ENCODE data around the gene ZNF804A.

ZNF804A gene

DNA sequence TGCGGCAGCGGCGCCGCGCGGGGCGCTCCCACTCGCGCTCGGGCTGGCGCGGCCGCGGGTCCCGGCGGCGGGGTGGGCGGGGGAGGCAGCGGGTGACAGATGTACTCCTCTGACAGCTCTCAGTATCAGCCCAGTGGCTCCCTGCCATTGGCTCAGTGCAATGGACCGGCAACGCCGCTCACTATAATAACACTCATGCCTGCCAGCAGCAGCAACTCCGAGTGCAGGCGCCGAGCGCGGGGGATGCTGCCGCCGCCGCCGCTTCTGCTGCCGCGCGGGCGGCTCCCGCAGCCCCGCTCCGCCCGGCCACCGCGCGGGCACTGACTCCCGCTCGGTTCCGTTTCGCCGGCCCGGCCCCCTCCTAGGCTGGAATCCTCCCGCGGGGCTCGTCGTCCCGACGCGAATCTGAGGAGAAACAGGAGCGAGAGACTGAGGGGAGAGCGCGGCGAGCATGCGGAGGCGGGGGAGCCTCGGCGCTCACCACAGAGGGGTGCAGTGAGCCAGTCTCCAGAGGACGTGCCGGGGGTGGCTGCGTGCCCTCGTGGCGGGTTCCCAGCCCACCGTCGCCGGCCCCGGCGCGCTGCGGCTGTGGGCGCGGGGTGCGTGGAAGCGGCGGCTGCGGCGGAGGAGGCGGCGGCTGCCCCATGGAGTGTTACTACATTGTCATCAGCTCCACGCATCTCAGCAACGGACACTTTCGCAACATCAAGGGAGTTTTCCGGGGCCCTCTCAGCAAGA is at the start of gene ZNF804A:
Gene ZNF804A, plus strand, starts transcription at position 214 of the 738 bp plus-strand sequence. Its CDS starts 431 bp downstream, at position 645.
- in situ Hi-C loops (cut with MboI; ENCODE audit: low pct_unique_long_range_greater_than_20kb, low sequenced_read_pairs): no loop called here
- DNase-seq: peak; percentile 77

DNA sequence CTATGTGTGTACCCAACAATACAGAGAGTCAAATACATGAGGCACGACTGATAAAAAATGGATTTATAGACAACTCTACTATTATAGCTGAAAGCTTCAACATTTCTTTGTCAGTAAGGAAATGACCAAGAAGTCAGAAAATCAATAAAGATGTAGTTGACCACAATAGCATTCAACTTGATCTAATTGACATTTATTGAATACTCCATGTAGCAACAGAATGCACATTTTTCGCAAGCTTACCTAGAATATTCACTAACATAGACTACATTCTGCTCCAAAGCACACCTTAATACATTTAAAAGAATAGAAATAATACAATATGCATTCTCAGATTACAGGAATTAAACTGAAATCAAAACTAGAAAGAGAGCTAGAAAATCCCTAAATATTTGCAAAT is 49.2 kb upstream of the ZNF804A start:
- DNase-seq: no peak
- in situ Hi-C loops (cut with MboI; ENCODE audit: low pct_unique_long_range_greater_than_20kb, low sequenced_read_pairs): no loop called here

DNA sequence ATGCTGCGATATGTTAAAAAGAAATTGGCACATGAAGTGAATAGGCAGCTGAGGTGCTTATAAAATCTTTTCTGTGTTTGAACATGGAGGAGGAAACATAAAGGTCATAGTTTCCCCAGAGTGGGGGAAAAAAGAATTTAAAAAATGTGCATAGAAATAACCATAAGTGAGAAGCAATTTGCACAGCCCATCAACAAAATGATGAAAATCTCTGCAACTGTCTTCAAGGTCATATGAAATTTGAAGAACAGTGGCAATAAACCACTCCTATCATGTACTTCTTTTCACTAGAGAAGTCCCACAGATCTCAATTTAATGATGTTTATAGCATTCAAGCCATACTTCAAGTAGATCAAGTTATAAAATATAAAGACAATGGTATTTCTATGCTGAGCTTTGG is 46.7 kb upstream of the ZNF804A start:
- in situ Hi-C loops (cut with MboI; ENCODE audit: low pct_unique_long_range_greater_than_20kb, low sequenced_read_pairs): no loop called here
- no peak for DNase-seq

DNA sequence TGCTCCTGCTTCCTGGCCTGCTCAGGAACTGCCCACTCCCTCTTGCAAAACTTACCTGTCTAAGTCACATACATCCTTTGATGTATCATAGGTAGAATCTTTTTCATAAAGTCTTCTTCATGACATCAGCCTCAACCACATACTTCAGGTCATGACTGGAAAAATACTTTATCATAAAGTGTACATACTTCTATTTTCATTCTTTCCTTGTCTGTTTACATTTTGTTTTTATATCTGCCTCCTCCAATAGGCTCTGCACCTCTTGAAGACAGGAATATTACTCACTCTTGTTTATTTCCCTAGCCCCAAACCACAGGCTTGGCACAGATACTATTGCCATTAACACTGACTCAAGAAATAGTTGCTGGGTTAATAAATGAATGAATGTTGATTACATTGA is 43.6 kb upstream of the ZNF804A start:
- no peak for DNase-seq
- in situ Hi-C loops (cut with MboI; ENCODE audit: low pct_unique_long_range_greater_than_20kb, low sequenced_read_pairs): no loop called here

DNA sequence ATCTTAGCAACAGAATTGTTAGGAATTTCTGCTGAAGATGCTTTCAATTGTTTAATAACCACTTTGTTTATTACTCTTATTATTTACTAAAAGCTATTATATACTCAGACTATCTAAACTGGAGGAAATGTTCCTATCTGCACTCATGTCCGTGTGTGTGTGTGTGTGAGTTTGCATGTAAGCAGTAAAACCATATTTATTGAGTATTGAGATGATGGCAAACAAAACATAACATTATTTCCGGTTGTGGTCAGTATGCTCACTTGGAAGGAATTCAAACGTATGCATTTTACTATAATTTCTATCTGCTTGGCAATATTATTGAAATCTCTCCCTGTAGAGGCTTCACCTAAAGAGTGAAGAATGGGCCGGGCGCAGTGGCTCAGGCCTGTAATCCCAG is 43.0 kb upstream of the ZNF804A start:
- in situ Hi-C loops (cut with MboI; ENCODE audit: low pct_unique_long_range_greater_than_20kb, low sequenced_read_pairs): no loop called here
- no peak for DNase-seq

DNA sequence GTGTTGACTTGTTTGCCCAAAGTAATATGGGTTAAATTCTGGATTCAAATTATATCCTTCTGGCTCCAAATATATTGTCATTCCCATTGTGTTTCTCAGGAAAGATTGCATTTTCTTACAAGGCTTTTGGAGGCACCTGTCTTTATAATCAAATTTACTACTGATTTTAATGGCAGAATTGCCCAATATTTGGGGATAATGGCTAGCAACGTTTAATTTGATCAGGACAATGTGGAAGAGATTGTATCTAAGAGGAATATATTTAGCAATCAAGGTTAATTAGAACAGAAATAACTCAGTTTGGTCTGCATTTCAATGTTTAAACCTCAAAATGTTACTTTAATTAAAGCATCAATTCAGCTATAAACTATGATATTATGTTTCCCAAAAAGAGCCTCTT is 41.7 kb upstream of the ZNF804A start:
- DNase-seq: no peak
- in situ Hi-C loops (cut with MboI; ENCODE audit: low pct_unique_long_range_greater_than_20kb, low sequenced_read_pairs): no loop called here

DNA sequence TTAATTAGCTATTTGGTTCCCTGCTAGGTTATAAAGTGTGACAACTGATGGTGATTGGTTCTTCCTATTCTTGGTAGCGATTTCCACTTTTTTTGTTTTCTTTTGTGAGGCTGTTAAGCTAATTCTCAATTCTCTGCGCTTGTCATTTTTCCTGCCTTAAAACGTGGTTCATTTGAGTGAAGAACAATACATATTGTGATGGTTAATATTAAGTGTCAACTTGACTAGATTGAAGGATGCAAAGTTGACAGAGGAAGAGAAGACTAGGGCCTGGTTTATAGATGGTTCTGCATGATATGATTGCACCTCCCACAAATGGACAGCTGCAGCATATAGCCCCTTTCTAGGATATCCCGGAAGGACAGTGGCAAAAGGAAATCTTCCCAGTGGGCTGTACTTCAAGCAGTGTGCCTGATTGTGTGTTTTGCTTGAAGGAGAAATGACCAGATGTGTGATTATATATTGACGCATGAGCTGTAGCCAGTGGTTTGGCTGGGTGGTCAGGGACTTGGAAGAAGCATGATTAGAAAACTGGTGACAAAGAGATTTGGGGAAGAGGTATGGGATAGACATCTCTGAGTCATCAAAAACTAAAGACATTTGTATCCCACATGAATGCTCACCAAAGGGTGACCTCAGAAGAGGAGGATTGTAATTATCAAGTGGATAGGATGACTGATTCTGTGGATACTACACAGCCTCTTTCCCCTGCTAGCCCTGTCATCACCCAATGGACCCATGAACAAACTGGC is 39.4 kb upstream of the ZNF804A start:
- DNase-seq: no peak
- in situ Hi-C loops (cut with MboI; ENCODE audit: low pct_unique_long_range_greater_than_20kb, low sequenced_read_pairs): no loop called here

DNA sequence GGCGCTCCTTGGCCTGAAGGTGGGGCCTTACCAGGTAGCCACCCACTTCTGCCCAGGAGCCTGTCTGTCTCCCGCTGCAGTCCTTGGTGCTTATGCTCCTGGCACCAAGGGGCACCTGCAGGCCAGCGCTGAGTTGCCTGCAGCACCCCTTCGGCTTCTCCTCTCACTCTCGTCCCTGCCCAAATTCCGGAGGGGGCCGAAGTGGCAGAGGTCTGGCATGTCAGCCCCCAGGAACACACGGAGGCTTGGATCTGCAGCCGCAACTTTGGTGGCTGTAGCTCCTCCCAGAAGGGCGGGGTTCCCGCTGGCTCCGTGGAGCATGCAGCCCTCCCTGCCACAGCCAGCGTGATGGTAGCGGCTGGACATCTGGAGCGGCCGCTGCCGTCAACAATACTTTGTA is 37.7 kb upstream of the ZNF804A start:
- no peak for DNase-seq
- in situ Hi-C loops (cut with MboI; ENCODE audit: low pct_unique_long_range_greater_than_20kb, low sequenced_read_pairs): no loop called here

DNA sequence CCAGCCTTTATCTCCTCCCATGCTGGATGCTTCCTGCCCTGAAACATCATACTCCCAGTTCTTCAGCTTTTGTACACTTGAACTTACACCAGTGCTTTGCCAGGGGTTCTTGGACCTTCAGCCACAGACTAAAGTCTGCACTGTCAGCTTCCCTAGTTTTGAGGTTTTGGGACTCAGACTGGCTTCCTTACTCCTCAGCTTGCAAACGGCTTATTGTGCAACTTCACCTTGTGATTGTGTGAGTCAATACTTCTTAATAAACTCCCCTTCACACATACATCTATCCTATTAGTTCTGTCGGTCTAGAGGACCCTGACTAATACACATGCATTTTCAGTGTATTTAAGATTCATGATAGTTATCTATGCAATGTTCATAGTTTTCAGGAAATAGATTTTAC is 35.8 kb upstream of the ZNF804A start:
- in situ Hi-C loops (cut with MboI; ENCODE audit: low pct_unique_long_range_greater_than_20kb, low sequenced_read_pairs): no loop called here
- peak; percentile 25 for DNase-seq

DNA sequence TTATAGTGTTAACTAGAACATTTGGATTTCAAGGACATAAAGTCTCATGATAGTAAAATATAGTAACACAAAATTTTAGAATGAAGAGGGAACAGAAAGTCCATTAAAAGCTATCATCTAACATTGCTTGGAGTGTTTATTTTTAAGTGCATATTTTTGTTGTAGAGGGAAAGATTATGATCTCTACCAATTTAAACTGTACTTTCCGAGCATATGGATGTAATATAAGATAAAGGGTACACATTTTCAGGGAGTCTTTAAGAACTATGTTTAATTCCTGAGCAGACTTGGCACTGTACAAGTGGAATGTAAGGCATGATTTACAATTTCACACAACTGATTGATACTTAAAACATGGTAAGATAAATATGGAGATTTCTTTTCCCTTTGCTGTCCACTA is 34.2 kb upstream of the ZNF804A start:
- in situ Hi-C loops (cut with MboI; ENCODE audit: low pct_unique_long_range_greater_than_20kb, low sequenced_read_pairs): no loop called here
- DNase-seq: no peak

DNA sequence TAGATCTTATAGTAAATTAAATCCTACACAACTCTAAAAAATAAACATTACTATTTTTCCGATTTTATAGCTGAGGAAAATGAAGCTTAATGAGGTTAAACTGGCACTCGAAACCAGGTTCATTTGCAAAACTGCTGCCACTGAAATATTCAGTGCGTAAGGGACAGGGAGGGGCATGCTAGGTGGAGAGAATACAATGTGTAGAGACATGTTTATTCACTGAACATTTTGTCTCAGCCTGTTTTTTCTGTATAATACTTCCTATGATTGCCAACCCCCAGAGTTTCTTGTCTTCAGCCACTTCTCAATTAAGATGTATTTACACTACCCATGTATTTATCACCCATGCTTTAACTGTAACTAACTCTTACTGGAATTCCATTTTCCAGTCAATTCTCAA is 31.6 kb upstream of the ZNF804A start:
- no peak for DNase-seq
- in situ Hi-C loops (cut with MboI; ENCODE audit: low pct_unique_long_range_greater_than_20kb, low sequenced_read_pairs): no loop called here

DNA sequence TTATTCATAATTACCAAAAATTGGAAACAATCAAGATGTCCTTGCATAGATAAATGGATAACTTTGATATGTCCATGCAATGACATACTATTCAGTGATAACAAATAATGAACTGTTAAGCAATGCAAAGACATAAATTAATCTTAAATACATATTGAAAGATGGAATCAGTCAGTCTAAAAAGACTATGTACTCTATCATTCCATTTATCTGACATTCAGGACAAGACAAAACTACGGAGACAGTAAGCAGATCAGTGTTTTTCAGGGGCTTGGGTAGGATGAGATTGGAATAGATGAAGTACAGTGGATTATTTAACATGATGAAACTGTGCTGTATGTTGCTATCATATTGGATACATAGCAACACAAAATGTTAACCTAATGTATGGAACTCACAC is 21.3 kb upstream of the ZNF804A start:
- in situ Hi-C loops (cut with MboI; ENCODE audit: low pct_unique_long_range_greater_than_20kb, low sequenced_read_pairs): no loop called here

DNA sequence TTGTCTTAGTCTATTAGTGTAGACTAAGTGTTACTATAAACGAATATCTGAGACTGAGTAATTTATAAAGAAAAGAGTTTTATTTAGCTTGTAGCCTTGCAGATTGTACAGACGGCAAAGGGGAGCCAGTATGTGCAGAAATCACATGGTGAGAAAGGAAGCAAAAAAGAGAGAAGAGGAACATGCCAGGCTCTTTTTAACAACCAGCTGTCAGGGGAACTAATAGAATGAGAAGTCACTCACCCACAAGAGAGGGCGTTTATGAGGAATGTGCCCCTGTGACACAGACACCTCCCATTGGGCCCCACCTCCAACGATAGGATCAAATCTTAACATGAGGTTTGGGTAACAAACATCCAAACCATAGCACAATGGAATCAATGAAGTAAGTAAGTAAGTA is 20.6 kb upstream of the ZNF804A start:
- in situ Hi-C loops (cut with MboI; ENCODE audit: low pct_unique_long_range_greater_than_20kb, low sequenced_read_pairs): no loop called here
- peak; percentile 49 for DNase-seq

More for the DNA sequence above, 21.3 kb upstream of the ZNF804A start:
- DNase-seq: no peak

DNA sequence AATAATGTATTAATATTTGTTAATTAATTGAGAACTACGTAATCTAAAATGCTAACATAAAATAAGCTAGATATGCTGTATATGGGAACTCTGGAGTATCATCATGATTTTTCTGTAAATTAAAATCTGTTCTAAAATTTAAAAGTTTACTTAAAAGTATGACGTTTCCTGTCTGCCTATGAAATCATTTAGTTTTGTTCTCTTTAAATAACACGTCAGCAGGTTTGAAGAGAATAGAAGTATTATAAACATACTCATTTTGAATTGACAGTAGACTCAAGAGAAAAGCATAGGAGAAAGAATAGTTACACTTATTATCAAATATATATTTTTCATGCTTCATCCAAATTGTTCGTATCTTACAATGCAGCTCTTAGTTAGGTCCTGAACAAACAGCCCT is 19.1 kb upstream of the ZNF804A start:
- in situ Hi-C loops (cut with MboI; ENCODE audit: low pct_unique_long_range_greater_than_20kb, low sequenced_read_pairs): no loop called here
- no peak for DNase-seq

DNA sequence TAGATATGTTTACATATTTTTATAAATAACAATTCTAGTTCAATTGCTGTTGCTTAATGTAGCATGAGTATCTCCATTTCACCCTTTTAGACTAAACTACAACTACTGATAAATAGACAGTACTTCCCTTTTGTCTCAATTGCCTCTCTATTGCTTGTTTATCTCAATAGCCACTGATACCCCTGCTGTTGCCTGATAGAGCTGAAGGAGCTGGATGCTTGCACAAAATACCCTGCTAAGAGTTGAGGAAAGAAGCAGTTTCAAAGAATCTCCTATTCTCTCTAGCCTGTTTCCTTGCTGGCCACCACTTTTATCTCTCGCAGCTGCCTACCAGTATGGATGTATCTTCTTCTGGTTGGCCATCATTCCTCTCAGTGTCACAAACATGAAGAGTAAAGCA is 16.9 kb upstream of the ZNF804A start:
- DNase-seq: no peak
- in situ Hi-C loops (cut with MboI; ENCODE audit: low pct_unique_long_range_greater_than_20kb, low sequenced_read_pairs): no loop called here

DNA sequence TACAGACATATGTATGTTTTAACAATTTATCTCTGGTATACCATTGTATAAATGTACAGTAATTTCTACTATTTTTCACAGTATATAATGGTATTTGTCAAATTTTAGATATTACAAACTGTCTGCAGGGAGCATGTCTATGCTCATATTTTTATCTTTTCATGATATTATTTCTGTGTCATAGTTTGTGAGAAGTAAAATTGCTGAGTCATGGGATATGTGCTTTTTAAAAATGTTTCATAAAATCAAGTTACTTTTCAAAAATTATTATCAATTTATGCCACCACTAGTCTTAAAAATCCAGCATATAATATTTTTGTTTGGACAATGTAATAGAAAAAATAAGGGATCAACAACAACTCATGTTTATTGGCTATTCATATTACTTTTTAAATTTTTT is 9.1 kb upstream of the ZNF804A start:
- no peak for DNase-seq
- in situ Hi-C loops (cut with MboI; ENCODE audit: low pct_unique_long_range_greater_than_20kb, low sequenced_read_pairs): no loop called here

DNA sequence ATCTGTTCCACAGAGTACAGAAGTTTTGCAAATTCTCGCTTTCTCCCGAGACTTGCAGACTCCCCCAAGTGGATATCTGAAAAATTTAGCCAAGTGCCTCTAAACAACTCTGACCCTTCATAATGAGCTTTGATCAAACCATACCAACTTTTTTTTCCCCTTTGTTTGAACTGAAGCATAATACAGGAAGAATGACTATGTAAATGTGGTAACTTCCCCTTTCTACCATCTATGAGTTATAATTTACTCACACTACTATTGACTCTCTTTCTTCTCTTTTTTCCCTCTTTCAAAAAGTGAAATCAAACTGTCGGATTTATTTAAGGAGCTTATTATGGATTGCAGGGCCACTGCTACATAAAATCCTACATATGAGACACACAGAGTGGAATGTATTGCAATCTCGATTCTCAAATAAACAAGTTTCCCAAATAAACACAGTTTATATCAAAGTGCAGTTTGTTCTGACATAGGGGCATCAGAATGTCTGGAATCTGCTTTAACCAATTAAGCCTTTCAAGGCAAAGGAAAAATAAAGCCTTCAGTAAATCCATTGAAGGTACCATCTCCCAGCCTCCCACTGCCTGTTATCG is 1.4 kb upstream of the ZNF804A start:
- in situ Hi-C loops (cut with MboI; ENCODE audit: low pct_unique_long_range_greater_than_20kb, low sequenced_read_pairs): no loop called here
- peak; percentile 86 for DNase-seq

DNA sequence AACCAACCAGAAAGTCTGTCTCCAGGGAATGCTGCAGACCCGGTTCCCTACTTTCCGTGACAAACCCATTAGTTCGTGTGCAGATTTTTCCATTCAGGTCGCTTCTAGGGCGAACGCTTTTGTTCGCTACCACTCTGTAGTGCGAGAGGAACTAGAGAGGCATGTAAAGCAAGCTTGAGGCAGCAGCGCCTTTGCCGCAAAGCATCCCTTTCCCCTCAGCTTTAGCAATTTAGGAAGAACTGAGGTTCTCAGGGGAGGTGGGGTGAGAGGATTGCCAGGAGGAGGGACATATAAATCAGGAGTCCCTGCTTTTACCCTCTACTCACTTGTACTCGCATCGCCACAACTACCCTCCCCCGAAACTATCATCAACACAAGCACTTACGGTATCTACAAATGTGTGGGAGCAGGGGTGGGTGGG is 748 bp upstream of the ZNF804A start:
- peak; percentile 74 for DNase-seq
- in situ Hi-C loops (cut with MboI; ENCODE audit: low pct_unique_long_range_greater_than_20kb, low sequenced_read_pairs): no loop called here

DNA sequence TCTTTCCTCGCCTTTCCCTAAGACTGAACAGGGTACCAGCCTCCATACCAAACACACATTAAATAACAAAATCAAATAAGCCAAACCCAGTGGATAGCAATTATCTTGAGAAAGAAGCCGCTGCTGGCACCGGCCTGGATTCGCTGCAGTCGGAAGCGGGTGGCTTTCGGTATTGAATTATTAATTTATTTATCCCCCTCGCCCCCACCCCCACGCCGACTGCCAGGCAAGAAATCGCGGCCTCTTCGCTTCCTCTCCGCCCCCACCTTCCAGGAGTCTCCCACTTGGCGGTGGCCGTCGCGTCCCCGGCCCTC is 370 bp upstream of the ZNF804A start:
- in situ Hi-C loops (cut with MboI; ENCODE audit: low pct_unique_long_range_greater_than_20kb, low sequenced_read_pairs): no loop called here
- no peak for DNase-seq

DNA sequence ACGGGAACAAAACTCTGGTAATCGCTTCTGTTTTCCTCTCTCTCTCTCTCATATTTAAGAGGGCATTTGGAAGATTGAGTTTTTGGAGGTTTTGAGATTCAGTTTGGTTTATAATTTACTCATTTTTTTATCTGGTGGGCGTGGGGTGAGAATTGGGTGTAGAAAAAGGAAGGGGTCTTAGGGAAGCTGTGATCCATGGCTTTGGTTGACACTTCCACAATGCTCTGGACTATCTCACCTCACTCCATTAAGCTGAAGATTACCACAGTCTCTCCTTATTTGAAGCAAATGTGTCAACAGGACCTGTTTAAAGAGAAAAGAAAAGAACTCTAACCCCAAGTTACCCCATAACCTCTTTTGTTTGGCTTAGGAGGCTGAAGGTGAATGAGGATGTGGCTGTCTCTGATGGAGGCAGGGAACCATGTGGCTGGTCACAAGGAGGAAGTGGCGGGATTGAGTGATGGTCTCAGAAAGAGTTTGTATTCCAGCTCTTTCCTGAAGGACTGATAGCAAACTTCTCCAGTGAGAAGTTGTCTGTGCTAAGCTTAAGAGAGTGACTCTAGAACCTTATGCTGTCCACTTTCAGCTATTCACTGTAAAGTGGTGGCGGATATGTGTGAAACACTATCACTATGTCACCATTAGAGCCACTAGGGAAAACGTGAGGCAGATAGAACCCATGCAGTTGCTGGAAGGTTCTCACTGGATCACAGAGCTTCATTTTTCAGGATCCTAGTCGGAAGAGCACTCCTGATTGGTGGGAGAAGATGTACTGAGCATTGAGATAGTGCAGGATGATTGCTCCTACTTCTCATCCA is 934 bp downstream of the ZNF804A start:
- peak; percentile 83 for DNase-seq
- in situ Hi-C loops (cut with MboI; ENCODE audit: low pct_unique_long_range_greater_than_20kb, low sequenced_read_pairs): no loop called here

Data from KBM-7 (cell line).